Measurements from ENCODE around the gene THSD4.

- TF ChIP-seq TAF1 (IDR thresholded peaks at IDR 0.05; ENCODE audit: borderline replicate concordance, low read depth, low read length) (no peak), POLR2AphosphoS5 (IDR thresholded peaks at IDR 0.05; ENCODE audit: low read depth, low read length) (no peak)
These were observed 21.1 kb upstream of the THSD4 start for GRCh38 chr15:71094137-71094536.
